K562 (cell line): ENCODE measurements around the gene GPR108. TPM values are rescaled to one million over a fixed set of nuclear protein-coding genes. Genes with fewer than 3 reads are reported as not detected.

ENCODE experiments used
- BCOR ChIP-seq: fragments of 450-650 bp; IDR thresholded peaks from 2 replicates; pipeline ENCODE4 v1.6.1; 2016
- CBX3 ChIP-seq, 2 experiments: IDR thresholded peaks; 1 replicate in 1 of 2; 2 replicates in 1 of 2; pipeline ENCODE4 v1.6.1; 2012; ENCODE audit warnings: inconsistent platforms in 2 of 2, low read length in 2 of 2, borderline replicate concordance in 1 of 2, control low read depth in 1 of 2
- CTBP1 ChIP-seq: fragments of 450-650 bp; IDR thresholded peaks from 2 replicates; pipeline ENCODE4 v1.6.1; 2016; ENCODE audit warnings: borderline replicate concordance
- FOS ChIP-seq: IDR thresholded peaks from 3 replicates; pipeline ENCODE4 v1.6.1; 2011; ENCODE audit not compliant: insufficient read length; ENCODE audit errors: extremely low read depth
- MAFG ChIP-seq: fragments of 450-650 bp; conservative IDR thresholded peaks from 2 replicates; pipeline ENCODE4 v1.6.1; 2016; ENCODE audit warnings: missing genetic modification characterization, missing compliant biosample characterization
- SRSF1 ChIP-seq: fragments of 200-400 bp; formaldehyde crosslinking; IDR thresholded peaks from 2 replicates; pipeline ENCODE4 v1.6.1; 2017; ENCODE audit warnings: mild to moderate bottlenecking, low read depth, low read length, moderate library complexity
- ZEB2 ChIP-seq: fragments of 450-650 bp; IDR thresholded peaks from 2 replicates; pipeline ENCODE4 v1.6.1; 2016
- ZNF175 ChIP-seq: fragments of 200-800 bp; sonication (Bioruptor generic); IDR thresholded peaks from 2 replicates; pipeline ENCODE4 v1.6.1; 2016; ENCODE audit warnings: low read depth, mild to moderate bottlenecking, missing genetic modification characterization, missing compliant biosample characterization
- ZZZ3 ChIP-seq: fragments of 450-650 bp; IDR thresholded peaks from 2 replicates; pipeline ENCODE4 v1.6.1; 2016; ENCODE audit warnings: antibody characterized with exemption, mild to moderate bottlenecking, moderate library complexity
- polyA plus RNA-seq, 8 experiments: library from polyadenylated mRNA; depleted of rRNA in 4 of 8; stranded (reverse) in 5 of 8; unstranded in 3 of 8; fragments of >200 nt; fragmentation: Nextera tagmentation in 2 of 8; fragmentation: Illumina TruSeq in 1 of 8; extraction: Ambion mirVana in 2 of 8; extraction: Trizol in 1 of 8; gene quantifications; 2 replicates each; pipeline versions ENCODE4 v1.2.1 to v1.2.3, GENCODE V29; 2011 to 2014; ENCODE audit warnings: inconsistent platforms in 1 of 8, missing spikeins in 1 of 8
- total RNA-seq, 7 experiments: library from RNA; depleted of rRNA in 6 of 7; stranded (reverse); fragments of >200 nt in 6 of 7; fragmentation: Illumina TruSeq in 2 of 7; extraction: Trizol in 2 of 7; gene quantifications; 2 replicates each; pipeline versions ENCODE4 v1.2.1 to v1.2.3, GENCODE V29; 2011 to 2021; ENCODE audit warnings: low replicate concordance in 1 of 7
- TF ChIP-seq, protein P1 (sequence below): sonication (generic); formaldehyde crosslinking; IDR thresholded peaks from 2 replicates; pipeline ENCODE4 v1.8.1; 2023; ENCODE audit warnings: mild to moderate bottlenecking, missing genetic modification reagents
- TF ChIP-seq, protein P2 (sequence below): fragments of 250-450 bp; sonication (Bioruptor Pico); IDR thresholded peaks from 2 replicates; pipeline ENCODE4 v1.5.0; 2021
- TF ChIP-seq, protein P3 (sequence below): fragments of 250-450 bp; sonication (Bioruptor Pico); IDR thresholded peaks from 2 replicates; pipeline ENCODE4 v1.5.0; 2020; ENCODE audit warnings: mild to moderate bottlenecking, borderline replicate concordance
- TF ChIP-seq, protein P4 (sequence below), 2 experiments: fragments of 450-650 bp; formaldehyde crosslinking in 1 of 2; IDR thresholded peaks; 2 replicates each; pipeline versions ENCODE4 v1.4.0 to v1.6.1; 2014 to 2020; ENCODE audit warnings: mild to moderate bottlenecking in 2 of 2, borderline replicate concordance in 1 of 2, low read depth in 1 of 2
- TF ChIP-seq, protein P5 (sequence below): fragments of 450-650 bp; IDR thresholded peaks from 2 replicates; pipeline ENCODE4 v1.6.1; 2014; ENCODE audit warnings: low read depth, mild to moderate bottlenecking, moderate library complexity, borderline replicate concordance

Gene GPR108
- total and polyA plus RNA-seq, 9 of the 15 experiments (the other 6 are each of a cell fraction or from before 2014, with no cell fraction given): 2.4 to 33.2 (median 24.4) TPM

DNA sequence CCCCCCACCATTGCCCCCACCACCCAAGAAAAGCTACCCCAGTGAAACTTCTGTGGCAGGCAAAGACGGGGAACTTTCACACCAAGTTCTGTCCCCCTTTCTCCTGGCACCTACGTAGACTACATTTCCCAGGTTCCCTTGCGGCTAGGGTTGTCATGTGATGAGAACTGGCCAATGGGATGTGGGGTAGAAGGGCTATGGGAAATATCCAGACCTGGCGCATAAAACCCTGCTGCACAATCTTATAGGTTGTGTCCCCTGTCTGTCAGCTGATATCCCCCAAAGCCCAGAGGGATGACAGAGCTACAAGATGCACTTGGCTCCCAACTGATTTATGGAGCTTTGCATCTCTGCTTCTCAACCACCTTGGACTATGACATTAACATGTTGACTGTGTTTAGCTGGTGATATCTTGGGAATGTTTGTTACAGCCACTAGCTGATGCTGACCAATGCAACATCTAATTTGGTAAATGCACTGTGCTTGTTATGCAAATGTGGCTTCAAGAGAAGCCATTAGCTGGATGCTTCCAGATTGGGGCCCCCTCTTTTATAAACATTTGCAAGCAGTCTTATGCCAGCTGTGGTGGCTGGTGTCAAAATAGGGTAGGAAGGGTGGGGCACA, 23.8 kb upstream of the GPR108 start (continued):
- TF ChIP-seq, protein P1, sequence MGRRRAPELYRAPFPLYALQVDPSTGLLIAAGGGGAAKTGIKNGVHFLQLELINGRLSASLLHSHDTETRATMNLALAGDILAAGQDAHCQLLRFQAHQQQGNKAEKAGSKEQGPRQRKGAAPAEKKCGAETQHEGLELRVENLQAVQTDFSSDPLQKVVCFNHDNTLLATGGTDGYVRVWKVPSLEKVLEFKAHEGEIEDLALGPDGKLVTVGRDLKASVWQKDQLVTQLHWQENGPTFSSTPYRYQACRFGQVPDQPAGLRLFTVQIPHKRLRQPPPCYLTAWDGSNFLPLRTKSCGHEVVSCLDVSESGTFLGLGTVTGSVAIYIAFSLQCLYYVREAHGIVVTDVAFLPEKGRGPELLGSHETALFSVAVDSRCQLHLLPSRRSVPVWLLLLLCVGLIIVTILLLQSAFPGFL (CRISPR knock-in tag): no peak
- TF ChIP-seq BCOR (peak; percentile 51; the same call in 1 of the 2 replicates), ZZZ3 (no peak), CBX3 (IDR thresholded peaks at IDR 0.05; ENCODE audit: borderline replicate concordance in 1 of 2, low read length in 2 of 2) (peak in 1 of 2 experiments; percentile 86; a peak in 2 of 3 replicates), FOS (peak; percentile 45), SRSF1 (no peak), ZNF175 (CRISPR knock-in tag) (no peak), MAFG (tag) (no peak), ZEB2 (no peak), CTBP1 (no peak)
- TF ChIP-seq, protein P2, sequence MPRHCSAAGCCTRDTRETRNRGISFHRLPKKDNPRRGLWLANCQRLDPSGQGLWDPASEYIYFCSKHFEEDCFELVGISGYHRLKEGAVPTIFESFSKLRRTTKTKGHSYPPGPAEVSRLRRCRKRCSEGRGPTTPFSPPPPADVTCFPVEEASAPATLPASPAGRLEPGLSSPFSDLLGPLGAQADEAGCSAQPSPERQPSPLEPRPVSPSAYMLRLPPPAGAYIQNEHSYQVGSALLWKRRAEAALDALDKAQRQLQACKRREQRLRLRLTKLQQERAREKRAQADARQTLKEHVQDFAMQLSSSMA (CRISPR knock-in tag): no peak
- TF ChIP-seq, protein P3, sequence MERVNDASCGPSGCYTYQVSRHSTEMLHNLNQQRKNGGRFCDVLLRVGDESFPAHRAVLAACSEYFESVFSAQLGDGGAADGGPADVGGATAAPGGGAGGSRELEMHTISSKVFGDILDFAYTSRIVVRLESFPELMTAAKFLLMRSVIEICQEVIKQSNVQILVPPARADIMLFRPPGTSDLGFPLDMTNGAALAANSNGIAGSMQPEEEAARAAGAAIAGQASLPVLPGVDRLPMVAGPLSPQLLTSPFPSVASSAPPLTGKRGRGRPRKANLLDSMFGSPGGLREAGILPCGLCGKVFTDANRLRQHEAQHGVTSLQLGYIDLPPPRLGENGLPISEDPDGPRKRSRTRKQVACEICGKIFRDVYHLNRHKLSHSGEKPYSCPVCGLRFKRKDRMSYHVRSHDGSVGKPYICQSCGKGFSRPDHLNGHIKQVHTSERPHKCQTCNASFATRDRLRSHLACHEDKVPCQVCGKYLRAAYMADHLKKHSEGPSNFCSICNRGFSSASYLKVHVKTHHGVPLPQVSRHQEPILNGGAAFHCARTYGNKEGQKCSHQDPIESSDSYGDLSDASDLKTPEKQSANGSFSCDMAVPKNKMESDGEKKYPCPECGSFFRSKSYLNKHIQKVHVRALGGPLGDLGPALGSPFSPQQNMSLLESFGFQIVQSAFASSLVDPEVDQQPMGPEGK (CRISPR knock-in tag): no peak
- TF ChIP-seq, protein P4, sequence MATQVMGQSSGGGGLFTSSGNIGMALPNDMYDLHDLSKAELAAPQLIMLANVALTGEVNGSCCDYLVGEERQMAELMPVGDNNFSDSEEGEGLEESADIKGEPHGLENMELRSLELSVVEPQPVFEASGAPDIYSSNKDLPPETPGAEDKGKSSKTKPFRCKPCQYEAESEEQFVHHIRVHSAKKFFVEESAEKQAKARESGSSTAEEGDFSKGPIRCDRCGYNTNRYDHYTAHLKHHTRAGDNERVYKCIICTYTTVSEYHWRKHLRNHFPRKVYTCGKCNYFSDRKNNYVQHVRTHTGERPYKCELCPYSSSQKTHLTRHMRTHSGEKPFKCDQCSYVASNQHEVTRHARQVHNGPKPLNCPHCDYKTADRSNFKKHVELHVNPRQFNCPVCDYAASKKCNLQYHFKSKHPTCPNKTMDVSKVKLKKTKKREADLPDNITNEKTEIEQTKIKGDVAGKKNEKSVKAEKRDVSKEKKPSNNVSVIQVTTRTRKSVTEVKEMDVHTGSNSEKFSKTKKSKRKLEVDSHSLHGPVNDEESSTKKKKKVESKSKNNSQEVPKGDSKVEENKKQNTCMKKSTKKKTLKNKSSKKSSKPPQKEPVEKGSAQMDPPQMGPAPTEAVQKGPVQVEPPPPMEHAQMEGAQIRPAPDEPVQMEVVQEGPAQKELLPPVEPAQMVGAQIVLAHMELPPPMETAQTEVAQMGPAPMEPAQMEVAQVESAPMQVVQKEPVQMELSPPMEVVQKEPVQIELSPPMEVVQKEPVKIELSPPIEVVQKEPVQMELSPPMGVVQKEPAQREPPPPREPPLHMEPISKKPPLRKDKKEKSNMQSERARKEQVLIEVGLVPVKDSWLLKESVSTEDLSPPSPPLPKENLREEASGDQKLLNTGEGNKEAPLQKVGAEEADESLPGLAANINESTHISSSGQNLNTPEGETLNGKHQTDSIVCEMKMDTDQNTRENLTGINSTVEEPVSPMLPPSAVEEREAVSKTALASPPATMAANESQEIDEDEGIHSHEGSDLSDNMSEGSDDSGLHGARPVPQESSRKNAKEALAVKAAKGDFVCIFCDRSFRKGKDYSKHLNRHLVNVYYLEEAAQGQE (IDR thresholded peaks at IDR 0.05; ENCODE audit: borderline replicate concordance): no peak
- TF ChIP-seq, protein P4 (CRISPR knock-in tag; IDR thresholded peaks at IDR 0.05; ENCODE audit: low read depth): no peak
- TF ChIP-seq, protein P5, sequence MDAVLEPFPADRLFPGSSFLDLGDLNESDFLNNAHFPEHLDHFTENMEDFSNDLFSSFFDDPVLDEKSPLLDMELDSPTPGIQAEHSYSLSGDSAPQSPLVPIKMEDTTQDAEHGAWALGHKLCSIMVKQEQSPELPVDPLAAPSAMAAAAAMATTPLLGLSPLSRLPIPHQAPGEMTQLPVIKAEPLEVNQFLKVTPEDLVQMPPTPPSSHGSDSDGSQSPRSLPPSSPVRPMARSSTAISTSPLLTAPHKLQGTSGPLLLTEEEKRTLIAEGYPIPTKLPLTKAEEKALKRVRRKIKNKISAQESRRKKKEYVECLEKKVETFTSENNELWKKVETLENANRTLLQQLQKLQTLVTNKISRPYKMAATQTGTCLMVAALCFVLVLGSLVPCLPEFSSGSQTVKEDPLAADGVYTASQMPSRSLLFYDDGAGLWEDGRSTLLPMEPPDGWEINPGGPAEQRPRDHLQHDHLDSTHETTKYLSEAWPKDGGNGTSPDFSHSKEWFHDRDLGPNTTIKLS: no peak
